Esophagus muscularis mucosa (tissue), 4 donors: Measurements from ENCODE around the gene RDX.

Experiments used
- EP300 ChIP-seq: sonication (generic); formaldehyde crosslinking; IDR thresholded peaks from one replicate; pipeline ENCODE4 v1.6.1; 2017; ENCODE audit warnings: antibody characterized with exemption
- POLR2A ChIP-seq: fragments of 450-650 bp; IDR thresholded peaks from one replicate; pipeline ENCODE4 v1.6.1; 2017; ENCODE audit warnings: antibody characterized with exemption, moderate library complexity, mild to moderate bottlenecking, low read depth
- POLR2AphosphoS5 ChIP-seq, 2 donors: sonication (generic); formaldehyde crosslinking; IDR thresholded peaks; one replicate each; pipeline ENCODE4 v1.6.1; 2017; ENCODE audit warnings: antibody characterized with exemption in 2 of 2
- TF ChIP-seq, protein P1 (sequence below), 3 experiments: fragments of 200-600 bp in 2 of 3; fragments of 450-650 bp in 1 of 3; sonication (generic) in 2 of 3; IDR thresholded peaks; one replicate each; pipeline ENCODE4 v1.5.1; 2017 to 2019; ENCODE audit warnings: antibody characterized with exemption in 3 of 3, mild to moderate bottlenecking in 2 of 3, moderate library complexity in 1 of 3

DNA sequence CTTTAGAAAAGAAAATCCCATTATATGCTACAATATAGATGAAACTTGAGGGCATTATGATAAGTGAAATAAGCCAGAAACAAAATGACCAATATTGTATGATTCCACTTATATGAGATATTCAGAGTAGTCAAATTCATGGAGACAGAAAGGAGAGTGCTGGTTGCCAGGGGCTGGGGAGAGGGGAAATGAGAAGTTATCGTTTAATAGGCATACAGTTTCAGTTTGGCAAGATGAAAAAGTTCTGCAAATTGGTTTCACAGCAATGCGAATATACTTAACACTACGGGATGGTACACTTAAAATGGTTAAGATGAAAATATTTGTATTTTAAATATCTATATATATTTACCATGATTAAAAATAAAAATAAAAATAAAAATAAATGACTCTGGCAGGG lies 31.1 kb upstream of the RDX start:
- TF ChIP-seq, protein P1, sequence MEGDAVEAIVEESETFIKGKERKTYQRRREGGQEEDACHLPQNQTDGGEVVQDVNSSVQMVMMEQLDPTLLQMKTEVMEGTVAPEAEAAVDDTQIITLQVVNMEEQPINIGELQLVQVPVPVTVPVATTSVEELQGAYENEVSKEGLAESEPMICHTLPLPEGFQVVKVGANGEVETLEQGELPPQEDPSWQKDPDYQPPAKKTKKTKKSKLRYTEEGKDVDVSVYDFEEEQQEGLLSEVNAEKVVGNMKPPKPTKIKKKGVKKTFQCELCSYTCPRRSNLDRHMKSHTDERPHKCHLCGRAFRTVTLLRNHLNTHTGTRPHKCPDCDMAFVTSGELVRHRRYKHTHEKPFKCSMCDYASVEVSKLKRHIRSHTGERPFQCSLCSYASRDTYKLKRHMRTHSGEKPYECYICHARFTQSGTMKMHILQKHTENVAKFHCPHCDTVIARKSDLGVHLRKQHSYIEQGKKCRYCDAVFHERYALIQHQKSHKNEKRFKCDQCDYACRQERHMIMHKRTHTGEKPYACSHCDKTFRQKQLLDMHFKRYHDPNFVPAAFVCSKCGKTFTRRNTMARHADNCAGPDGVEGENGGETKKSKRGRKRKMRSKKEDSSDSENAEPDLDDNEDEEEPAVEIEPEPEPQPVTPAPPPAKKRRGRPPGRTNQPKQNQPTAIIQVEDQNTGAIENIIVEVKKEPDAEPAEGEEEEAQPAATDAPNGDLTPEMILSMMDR (IDR thresholded peaks at IDR 0.05) = no peak
- TF ChIP-seq POLR2AphosphoS5 (IDR thresholded peaks at IDR 0.05) (no peak), POLR2A (no peak), EP300 (no peak)
